Chondrocyte (in vitro differentiated cells): Measurements from ENCODE around the gene DPYSL3. TPM values are rescaled to one million over a fixed set of nuclear protein-coding genes. Genes with fewer than 3 reads are reported as not detected.

Experiments
- DNase-seq: peaks from one replicate; pipeline ENCODE4 v3.0.0; 2021; ENCODE audit warnings: mixed read lengths, low spot score
- H3K27ac Mint-ChIP-seq: one replicate; pipeline ENCODE4 v1.8.0; 2021; ENCODE audit warnings: mild to moderate bottlenecking, moderate library complexity, mixed read lengths; ENCODE audit not compliant: unreplicated experiment
- H3K27me3 Mint-ChIP-seq: 2 replicates; pipeline ENCODE4 v1.8.0; 2021; ENCODE audit warnings: low read depth, mixed read lengths
- H3K36me3 Mint-ChIP-seq: 2 replicates; pipeline ENCODE4 v1.8.0; 2021; ENCODE audit warnings: low read depth, mixed read lengths
- H3K4me1 Mint-ChIP-seq: 2 replicates; pipeline ENCODE4 v1.8.0; 2021; ENCODE audit warnings: low read depth, mild to moderate bottlenecking, mixed read lengths
- H3K4me3 Mint-ChIP-seq: one replicate; pipeline ENCODE4 v1.8.0; 2021; ENCODE audit warnings: mild to moderate bottlenecking, moderate library complexity, mixed read lengths; ENCODE audit not compliant: unreplicated experiment
- H3K9me3 Mint-ChIP-seq: 2 replicates; pipeline ENCODE4 v1.8.0; 2021; ENCODE audit warnings: low read depth, mixed read lengths
- total RNA-seq: library from RNA; stranded (reverse); gene quantifications from 3 replicates; pipeline ENCODE4 v1.2.1, GENCODE V29; 2021
- TF ChIP-seq, protein P1 (sequence below): fragments of 200-600 bp; sonication (generic); IDR thresholded peaks from 2 replicates; pipeline ENCODE4 v1.5.0; 2021; ENCODE audit warnings: antibody characterized with exemption, mild to moderate bottlenecking, moderate library complexity

Gene DPYSL3
- total RNA-seq, 1 donor from 2014 or later, result 60.4 TPM

DNA sequence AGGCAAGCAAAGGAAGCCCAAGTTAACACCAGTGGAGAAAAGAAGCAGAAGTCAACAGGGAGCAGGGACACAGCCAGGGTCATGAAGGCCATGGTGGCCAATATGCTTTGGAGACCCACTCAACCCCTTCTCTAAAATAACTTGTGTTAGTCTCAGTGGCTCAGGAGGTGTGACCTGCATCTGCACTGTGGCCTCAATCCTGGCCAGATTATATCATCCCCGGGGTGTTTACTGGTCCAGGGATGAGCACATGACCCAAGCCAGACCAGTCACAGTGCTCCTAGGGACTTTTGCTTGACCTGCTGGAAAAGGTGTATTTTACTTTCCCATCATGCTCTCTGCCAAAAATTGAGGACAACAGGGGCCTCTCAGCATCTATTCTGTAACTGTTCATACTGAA is 105.2 kb downstream of the DPYSL3 start:
- Mint-ChIP-seq H3K27me3 (no peaks in the 10 kb centered on the region), H3K4me1 (peaks cover 52% of the 10 kb centered on the region), H3K27ac (peak overlapping the region; percentile 99), H3K36me3 (peaks cover 12% of the 10 kb centered on the region), H3K4me3 (no peak overlapping the region), H3K9me3 (peaks cover 8% of the 10 kb centered on the region)
- TF ChIP-seq, protein P1, sequence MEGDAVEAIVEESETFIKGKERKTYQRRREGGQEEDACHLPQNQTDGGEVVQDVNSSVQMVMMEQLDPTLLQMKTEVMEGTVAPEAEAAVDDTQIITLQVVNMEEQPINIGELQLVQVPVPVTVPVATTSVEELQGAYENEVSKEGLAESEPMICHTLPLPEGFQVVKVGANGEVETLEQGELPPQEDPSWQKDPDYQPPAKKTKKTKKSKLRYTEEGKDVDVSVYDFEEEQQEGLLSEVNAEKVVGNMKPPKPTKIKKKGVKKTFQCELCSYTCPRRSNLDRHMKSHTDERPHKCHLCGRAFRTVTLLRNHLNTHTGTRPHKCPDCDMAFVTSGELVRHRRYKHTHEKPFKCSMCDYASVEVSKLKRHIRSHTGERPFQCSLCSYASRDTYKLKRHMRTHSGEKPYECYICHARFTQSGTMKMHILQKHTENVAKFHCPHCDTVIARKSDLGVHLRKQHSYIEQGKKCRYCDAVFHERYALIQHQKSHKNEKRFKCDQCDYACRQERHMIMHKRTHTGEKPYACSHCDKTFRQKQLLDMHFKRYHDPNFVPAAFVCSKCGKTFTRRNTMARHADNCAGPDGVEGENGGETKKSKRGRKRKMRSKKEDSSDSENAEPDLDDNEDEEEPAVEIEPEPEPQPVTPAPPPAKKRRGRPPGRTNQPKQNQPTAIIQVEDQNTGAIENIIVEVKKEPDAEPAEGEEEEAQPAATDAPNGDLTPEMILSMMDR, result no peak
- no peak for DNase-seq

GRCh38 chr5:147403651-147404640 is 105.9 kb downstream of the DPYSL3 start:
- H3K27me3 Mint-ChIP-seq, result no peaks in the 10 kb centered on the region
- peak overlapping the region; percentile 0 for H3K4me3 Mint-ChIP-seq
- peaks cover 52% of the 10 kb centered on the region for H3K4me1 Mint-ChIP-seq
- peak overlapping the region; percentile 99 for H3K27ac Mint-ChIP-seq
- no peak for DNase-seq
- peaks cover 8% of the 10 kb centered on the region for H3K9me3 Mint-ChIP-seq
- H3K36me3 Mint-ChIP-seq, result peaks cover 12% of the 10 kb centered on the region
- TF ChIP-seq, protein P1, result no peak

GRCh38 chr5:147400881-147401280 is 109.0 kb downstream of the DPYSL3 start:
- Mint-ChIP-seq H3K4me3 (no peak overlapping the region), H3K27me3 (no peaks in the 10 kb centered on the region), H3K36me3 (peaks cover 25% of the 10 kb centered on the region), H3K9me3 (peaks cover 8% of the 10 kb centered on the region), H3K4me1 (peaks cover 27% of the 10 kb centered on the region), H3K27ac (no peak overlapping the region)
- no peak for DNase-seq
- TF ChIP-seq, protein P1, result no peak

DNA sequence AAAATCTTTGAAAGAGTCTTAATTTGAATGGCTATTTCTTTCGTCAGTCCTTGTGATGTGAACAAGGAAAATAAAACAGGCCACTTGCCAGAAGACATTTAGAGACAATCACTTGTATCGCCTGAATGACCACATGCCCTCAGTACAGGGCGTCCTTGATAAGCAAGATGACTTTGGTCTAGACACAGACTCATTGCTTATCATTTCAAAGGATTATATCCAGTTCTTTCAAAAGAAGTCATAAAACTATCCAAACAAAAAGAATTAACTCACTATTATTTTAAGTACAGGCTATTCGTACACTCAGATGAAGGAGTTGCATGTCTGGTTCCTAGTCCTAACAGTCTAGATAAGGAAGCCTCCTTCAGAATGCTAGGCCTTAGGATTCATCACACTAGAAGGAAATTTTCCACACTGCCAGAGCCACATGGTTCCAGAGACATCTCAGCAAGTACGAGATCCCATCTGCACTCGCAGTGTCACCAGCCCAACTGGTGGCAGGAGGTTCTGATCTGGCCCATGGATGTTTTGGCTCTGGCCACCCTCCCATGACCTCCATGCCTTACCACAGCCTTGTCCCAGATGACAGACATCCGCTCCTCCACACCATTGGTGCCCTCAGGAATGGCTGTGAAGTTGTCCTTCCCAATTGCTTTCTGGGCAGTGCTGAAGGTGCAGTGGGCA is 109.6 kb downstream of the DPYSL3 start:
- no peak overlapping the region for H3K4me3 Mint-ChIP-seq
- no peak overlapping the region for H3K27ac Mint-ChIP-seq
- DNase-seq, result no peak
- H3K36me3 Mint-ChIP-seq, result peaks cover 31% of the 10 kb centered on the region
- H3K4me1 Mint-ChIP-seq, result peaks cover 22% of the 10 kb centered on the region
- peaks cover 8% of the 10 kb centered on the region for H3K9me3 Mint-ChIP-seq
- TF ChIP-seq, protein P1, result no peak
- H3K27me3 Mint-ChIP-seq, result no peaks in the 10 kb centered on the region

- peaks cover 5% of the 10 kb centered on the region for H3K9me3 Mint-ChIP-seq
- no peak overlapping the region for H3K27ac Mint-ChIP-seq
- H3K4me3 Mint-ChIP-seq, result no peak overlapping the region
- TF ChIP-seq, protein P1, result no peak
- H3K36me3 Mint-ChIP-seq, result peaks cover 33% of the 10 kb centered on the region
- H3K4me1 Mint-ChIP-seq, result peaks cover 11% of the 10 kb centered on the region
- no peaks in the 10 kb centered on the region for H3K27me3 Mint-ChIP-seq
- DNase-seq, result no peak
Measured at GRCh38 chr5:147398860-147399259, 111.0 kb downstream of the DPYSL3 start.
